K562 (cell line): ENCODE measurements around the gene VWA3A. TPM values are rescaled to one million over a fixed set of nuclear protein-coding genes. Genes with fewer than 3 reads are reported as not detected.

Experiments
- ATAC-seq: fragments of 200-7000 bp; cut with Tn5 transposase; 3 replicates; pipeline ENCODE4 v1.9.1; 2020; ENCODE audit warnings: moderate library complexity
- BruUV-seq: library from RNA; stranded (reverse); fragments of 400-500 nt; replicated peaks from 2 replicates; lab custom pipeline; 2021; lab: Mats Ljungman, UMichigan
- CTCF ChIA-PET: fragments of 300-600 bp; formaldehyde crosslinking; extraction: SDS; loops from one replicate; lab custom pipeline; 2021; ENCODE audit warnings: low intra/inter-chr PET ratio; lab: Yijun Ruan, JAX
- POLR2A ChIA-PET: fragments of 300-600, 350-650 bp; sonication (Branson Sonifier 250); formaldehyde crosslinking; extraction: SDS; loops from one replicate; lab custom pipeline; 2021; ENCODE audit warnings: antibody characterized with exemption, inconsistent platforms; lab: Yijun Ruan, JAX
- DNase-seq, 4 experiments: peaks; one replicate each; pipeline versions ENCODE4 v3.0.0 to v3.0.0-alpha.2; 2011 to 2018; ENCODE audit warnings: low spot score in 3 of 4, mixed read lengths in 3 of 4; ENCODE audit errors: extremely low read depth in 1 of 4
- FAIRE-seq: peaks from 2 replicates; lab custom pipeline; 2011; peaks lifted over from hg19 to GRCh38; lab: Jason Lieb, UNC
- H2AFZ ChIP-seq: 2 replicates; pipeline ENCODE4 v1.6.0; 2011; ENCODE audit warnings: low read depth, low read length, control low read depth, inconsistent platforms
- H3K27ac ChIP-seq: fragments of 200-600 bp; 3 replicates; pipeline ENCODE4 v1.8.0; 2011; ENCODE audit warnings: low read depth, mild to moderate bottlenecking, control low read depth, inconsistent platforms, low read length, moderate library complexity, mixed read lengths; ENCODE audit errors: extremely low read depth
- H3K27me3 ChIP-seq, 2 experiments: fragments of 300-600 bp in 1 of 2; 2 replicates in 1 of 2; 3 replicates in 1 of 2; pipeline versions ENCODE4 v1.6.0 to v1.8.0; 2011; ENCODE audit warnings: inconsistent platforms in 2 of 2, low read length in 2 of 2, mild to moderate bottlenecking in 1 of 2, mixed read lengths in 1 of 2, moderate library complexity in 1 of 2; ENCODE audit not compliant: control insufficient read depth in 2 of 2, insufficient read depth in 2 of 2
- H3K36me3 ChIP-seq: fragments of 300-600 bp; 3 replicates; pipeline ENCODE4 v1.8.0; 2011; ENCODE audit warnings: mild to moderate bottlenecking, low read length, inconsistent platforms; ENCODE audit not compliant: control insufficient read depth, insufficient read depth
- H3K4me1 ChIP-seq, 2 experiments: fragments of 200-600 bp in 1 of 2; replicated peaks in 1 of 2; 2 replicates in 1 of 2; 3 replicates in 1 of 2; pipeline versions ENCODE4 v1.5.1 to v1.8.0; 2011; ENCODE audit warnings: inconsistent platforms in 2 of 2, low read length in 2 of 2, mild to moderate bottlenecking in 1 of 2, mixed read lengths in 1 of 2, moderate library complexity in 1 of 2; ENCODE audit not compliant: control insufficient read depth in 2 of 2, insufficient read depth in 2 of 2
- H3K4me2 ChIP-seq: 2 replicates; pipeline ENCODE4 v1.6.1; 2011; ENCODE audit warnings: low read length, control low read depth, inconsistent platforms, mixed read lengths; ENCODE audit not compliant: insufficient read depth
- H3K4me3 ChIP-seq: fragments of 200-600 bp; sonication (generic), shearing (Covaris generic); 2 replicates; pipeline ENCODE4 v1.5.1; 2016; ENCODE audit warnings: control low read depth, inconsistent platforms
- H3K79me2 ChIP-seq: fragments of 200-600 bp; 3 replicates; pipeline ENCODE4 v1.8.0; 2011; ENCODE audit warnings: low read length, inconsistent platforms; ENCODE audit not compliant: control insufficient read depth, insufficient read depth
- H3K9ac ChIP-seq, 2 experiments: 2 replicates each; pipeline versions ENCODE4 v1.6.0 to v1.6.1; 2011; ENCODE audit warnings: low read depth in 2 of 2, low read length in 2 of 2, control low read depth in 1 of 2, inconsistent platforms in 1 of 2, mild to moderate bottlenecking in 1 of 2, mixed read lengths in 1 of 2; ENCODE audit not compliant: insufficient read depth in 1 of 2
- H3K9me1 ChIP-seq: one replicate; pipeline ENCODE4 v1.6.0; 2011; ENCODE audit warnings: inconsistent platforms, mild to moderate bottlenecking, low read length, moderate library complexity; ENCODE audit not compliant: control insufficient read depth, insufficient read depth
- H3K9me3 ChIP-seq: replicated peaks from 2 replicates; pipeline ENCODE4 v1.5.1; 2011; ENCODE audit warnings: low read depth, low read length, inconsistent platforms; ENCODE audit not compliant: control insufficient read depth, insufficient read depth
- H4K20me1 ChIP-seq: replicated peaks from 2 replicates; pipeline ENCODE4 v1.6.1; 2011; ENCODE audit warnings: low read length, inconsistent platforms, mixed read lengths; ENCODE audit not compliant: control insufficient read depth, insufficient read depth
- ERF ChIP-seq: fragments of 450-650 bp; formaldehyde crosslinking; IDR thresholded peaks from 2 replicates; pipeline ENCODE4 v1.4.0; 2020; ENCODE audit warnings: mild to moderate bottlenecking, mixed read lengths
- GTF2A2 ChIP-seq: IDR thresholded peaks from 2 replicates; pipeline ENCODE4 v1.6.1; 2016; ENCODE audit warnings: mild to moderate bottlenecking, missing genetic modification characterization, missing compliant biosample characterization
- HNRNPUL1 ChIP-seq: fragments of 200-400 bp; formaldehyde crosslinking; IDR thresholded peaks from 2 replicates; pipeline ENCODE4 v1.6.1; 2017; ENCODE audit warnings: low read length
- NR1H2 ChIP-seq: sonication (generic); formaldehyde crosslinking; IDR thresholded peaks from 2 replicates; pipeline ENCODE4 v1.4.0; 2020; ENCODE audit warnings: mild to moderate bottlenecking, missing genetic modification reagents
- PTBP1 ChIP-seq: fragments of 200-400 bp; formaldehyde crosslinking; IDR thresholded peaks from 2 replicates; pipeline ENCODE4 v1.6.1; 2017; ENCODE audit warnings: low read depth, low read length
- ZNF668 ChIP-seq: fragments of 250-450 bp; sonication (Bioruptor Pico); IDR thresholded peaks from 2 replicates; pipeline ENCODE4 v1.8.0; 2022; ENCODE audit warnings: mild to moderate bottlenecking, inconsistent platforms
- WGBS: fragments of 100-300 bp; shearing (Covaris generic); methylation state at CpG from one replicate; pipeline ENCODE4 v1.1.6; 2016; ENCODE audit warnings: low coverage, mixed read lengths; ENCODE audit not compliant: insufficient coverage; ENCODE audit errors: missing lambda C conversion rate; 5-methylcytosine and 5-hydroxymethylcytosine counted together
- in situ Hi-C: fragments of 300-500 bp; cut with MboI; formaldehyde crosslinking; loops from 4 replicates; pipeline ENCODE4 v1.15.0; 2018; ENCODE audit warnings: inconsistent platforms, mixed read lengths
- intact Hi-C: fragments of 100-400 bp; cut with micrococcal nuclease; formaldehyde crosslinking; loops from 2 replicates; pipeline ENCODE4 v1.14.2; 2022
- polyA plus RNA-seq, 8 experiments: library from polyadenylated mRNA; depleted of rRNA in 4 of 8; stranded (reverse) in 5 of 8; unstranded in 3 of 8; fragments of >200 nt; fragmentation: Nextera tagmentation in 2 of 8; fragmentation: Illumina TruSeq in 1 of 8; extraction: Ambion mirVana in 2 of 8; extraction: Trizol in 1 of 8; gene quantifications; 2 replicates each; pipeline versions ENCODE4 v1.2.1 to v1.2.3, GENCODE V29; 2011 to 2014; ENCODE audit warnings: inconsistent platforms in 1 of 8, missing spikeins in 1 of 8
- total RNA-seq, 7 experiments: library from RNA; depleted of rRNA in 6 of 7; stranded (reverse); fragments of >200 nt in 6 of 7; fragmentation: Illumina TruSeq in 2 of 7; extraction: Trizol in 2 of 7; gene quantifications; 2 replicates each; pipeline versions ENCODE4 v1.2.1 to v1.2.3, GENCODE V29; 2011 to 2021; ENCODE audit warnings: low replicate concordance in 1 of 7

Gene VWA3A
- total and polyA plus RNA-seq, 9 of the 15 experiments (the other 6 are each of a cell fraction or from before 2014, with no cell fraction given): not detected

DNA sequence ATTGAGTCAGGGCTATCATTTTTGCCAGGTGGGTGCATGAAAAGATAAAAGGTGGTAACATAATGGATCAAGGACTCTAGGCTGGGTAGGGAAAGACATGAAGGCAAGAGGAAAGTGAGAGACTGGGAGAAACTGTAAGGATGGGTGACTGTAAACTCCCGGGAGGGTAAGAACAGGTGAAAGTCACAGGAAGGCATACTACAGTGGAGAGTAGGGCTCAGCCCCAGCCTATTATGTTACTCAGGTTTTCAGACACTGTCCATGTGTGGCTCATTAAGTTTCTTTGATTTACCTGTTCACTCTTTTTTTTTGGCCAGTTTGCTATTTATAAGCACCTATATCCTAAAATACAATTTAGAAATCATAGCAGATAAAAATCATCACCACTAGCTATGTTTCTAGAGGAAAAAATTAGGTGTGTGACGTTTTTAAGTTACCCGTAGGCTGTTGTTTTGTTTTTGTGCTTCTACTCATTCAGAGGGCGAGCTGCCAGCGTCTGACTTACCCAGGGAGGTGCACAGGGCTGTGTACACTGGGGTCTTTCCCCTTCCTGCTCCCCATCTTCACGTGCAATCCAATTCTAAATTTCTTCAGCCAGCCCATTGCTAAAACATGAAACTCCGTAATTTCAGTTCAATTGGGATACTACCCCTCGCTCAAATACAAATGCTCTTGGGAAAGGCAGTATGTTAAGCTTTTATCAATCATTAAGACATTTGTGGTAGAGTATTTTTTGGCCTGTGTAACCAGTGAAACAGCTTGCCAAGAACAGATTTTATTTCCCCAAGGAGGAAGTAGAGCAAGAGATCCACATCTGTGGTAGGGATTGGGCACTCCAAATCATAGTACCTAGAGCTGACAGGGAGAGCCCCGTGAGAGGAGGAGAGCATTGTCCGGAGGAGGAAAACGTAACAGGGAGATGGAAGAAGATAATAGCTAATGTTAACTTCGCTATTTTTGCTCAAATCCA is 21.7 kb upstream of the VWA3A start:
- DNase-seq (no peak), FAIRE-seq (no peak), ATAC-seq (no peak)
- H3K9me3 ChIP-seq: 0 out of 2 replicates have a peak, but pooled peaks cover 1% of the 10 kb centered on the region
- WGBS: 38% methylated on average over 12 of the region's 12 CpGs
- CTCF ChIA-PET: no interaction called here
- H3K27ac ChIP-seq: no peak overlapping the region
- H2AFZ ChIP-seq: no peak overlapping the region
- no peak overlapping the region for H3K4me3 ChIP-seq
- H3K36me3 ChIP-seq: no peaks in the 10 kb centered on the region
- BruUV-seq: no TSS peak
- no peaks in the 10 kb centered on the region for H3K9me1 ChIP-seq
- H3K27me3 ChIP-seq: no peaks in the 10 kb centered on the region
- no peak overlapping the region for H3K9ac ChIP-seq
- H3K4me1 ChIP-seq: no peaks in the 10 kb centered on the region; a peak in 1 of 5 replicates
- no peak overlapping the region for H3K4me2 ChIP-seq
- POLR2A ChIA-PET: interaction anchor here (0.7 to 1.6 kb wide), 3 partner anchors 9 to 64 kb away, joined by 3 to 7 read pairs (median 3); no protein-coding TSS in a partner anchor
- no peaks in the 10 kb centered on the region for H4K20me1 ChIP-seq
- H3K79me2 ChIP-seq: no peaks in the 10 kb centered on the region
- in situ Hi-C loops: no loop called here
- TF ChIP-seq GTF2A2 (no peak), NR1H2 (no peak), PTBP1 (no peak), ZNF668 (CRISPR knock-in tag) (no peak), ERF (CRISPR knock-in tag) (no peak), HNRNPUL1 (no peak)
- TF ChIP-seq, all 486 proteins: peak for 0
- intact Hi-C loops: no loop called here
